K562 (cell line): Measurements from ENCODE around the gene AKR1A1. TPM values are rescaled to one million over a fixed set of nuclear protein-coding genes. Genes with fewer than 3 reads are reported as not detected.

Source experiments
- BHLHE40 ChIP-seq: IDR thresholded peaks from 2 replicates; pipeline ENCODE4 v1.6.1; 2011; ENCODE audit warnings: low read length, improper control_type of control experiment
- BRD9 ChIP-seq: fragments of 450-650 bp; IDR thresholded peaks from 2 replicates; pipeline ENCODE4 v1.6.1; 2018; ENCODE audit warnings: low read depth; ENCODE audit not compliant: partially characterized antibody
- DMBX1 ChIP-seq: fragments of 250-450 bp; sonication (Bioruptor Pico); IDR thresholded peaks from 2 replicates; pipeline ENCODE4 v1.8.0; 2022; ENCODE audit warnings: inconsistent platforms, mild to moderate bottlenecking, moderate library complexity, borderline replicate concordance
- ESRRA ChIP-seq: fragments of 450-650 bp; IDR thresholded peaks from 2 replicates; pipeline ENCODE4 v1.6.1; 2014; ENCODE audit warnings: low read depth, mild to moderate bottlenecking, moderate library complexity, borderline replicate concordance
- HCFC1 ChIP-seq: IDR thresholded peaks from 2 replicates; pipeline ENCODE4 v1.6.1; 2012; ENCODE audit warnings: low read depth, low read length, improper control_type of control experiment
- KLF16 ChIP-seq: IDR thresholded peaks from 2 replicates; pipeline ENCODE4 v1.6.1; 2016; ENCODE audit warnings: antibody characterized with exemption
- MEF2A ChIP-seq: IDR thresholded peaks from 2 replicates; pipeline ENCODE4 v1.6.1; 2011; ENCODE audit warnings: low read depth, mild to moderate bottlenecking, low read length, moderate library complexity; ENCODE audit not compliant: control insufficient read depth
- NBN ChIP-seq: fragments of 450-650 bp; IDR thresholded peaks from 2 replicates; pipeline ENCODE4 v1.6.1; 2016; ENCODE audit warnings: low read depth, mild to moderate bottlenecking
- NFIC ChIP-seq: fragments of 450-650 bp; IDR thresholded peaks from 2 replicates; pipeline ENCODE4 v1.6.1; 2017; ENCODE audit warnings: mild to moderate bottlenecking, inconsistent platforms
- RBM17 ChIP-seq: fragments of 200-400 bp; formaldehyde crosslinking; IDR thresholded peaks from 2 replicates; pipeline ENCODE4 v1.6.1; 2017; ENCODE audit warnings: low read depth, mild to moderate bottlenecking, low read length, borderline replicate concordance
- SMARCC2 ChIP-seq: fragments of 450-650 bp; IDR thresholded peaks from 2 replicates; pipeline ENCODE4 v1.6.1; 2017; ENCODE audit warnings: antibody characterized with exemption, moderate library complexity, mild to moderate bottlenecking, low read depth
- TEAD4 ChIP-seq, 2 experiments: sonication (generic) in 1 of 2; formaldehyde crosslinking in 1 of 2; IDR thresholded peaks; 2 replicates each; pipeline versions ENCODE4 v1.6.1 to v1.8.0; 2012 to 2022; ENCODE audit warnings: borderline replicate concordance in 1 of 2, inconsistent platforms in 1 of 2, low read length in 1 of 2, mild to moderate bottlenecking in 1 of 2, missing genetic modification reagents in 1 of 2
- ZNF121 ChIP-seq: sonication (generic); formaldehyde crosslinking; conservative IDR thresholded peaks from 2 replicates; pipeline ENCODE4 v1.8.0; 2022; ENCODE audit warnings: missing genetic modification reagents
- ZNF140 ChIP-seq: fragments of 250-450 bp; sonication (Bioruptor Pico); IDR thresholded peaks from 2 replicates; pipeline ENCODE4 v1.8.0; 2021; ENCODE audit warnings: moderate library complexity, mild to moderate bottlenecking, inconsistent platforms
- ZNF384 ChIP-seq: IDR thresholded peaks from 2 replicates; pipeline ENCODE4 v1.6.1; 2012; ENCODE audit warnings: low read depth, low read length, improper control_type of control experiment
- polyA plus RNA-seq, 8 experiments: library from polyadenylated mRNA; depleted of rRNA in 4 of 8; stranded (reverse) in 5 of 8; unstranded in 3 of 8; fragments of >200 nt; fragmentation: Nextera tagmentation in 2 of 8; fragmentation: Illumina TruSeq in 1 of 8; extraction: Ambion mirVana in 2 of 8; extraction: Trizol in 1 of 8; gene quantifications; 2 replicates each; pipeline versions ENCODE4 v1.2.1 to v1.2.3, GENCODE V29; 2011 to 2014; ENCODE audit warnings: inconsistent platforms in 1 of 8, missing spikeins in 1 of 8
- total RNA-seq, 7 experiments: library from RNA; depleted of rRNA in 6 of 7; stranded (reverse); fragments of >200 nt in 6 of 7; fragmentation: Illumina TruSeq in 2 of 7; extraction: Trizol in 2 of 7; gene quantifications; 2 replicates each; pipeline versions ENCODE4 v1.2.1 to v1.2.3, GENCODE V29; 2011 to 2021; ENCODE audit warnings: low replicate concordance in 1 of 7
- TF ChIP-seq, protein P1 (sequence below): fragments of 200-800 bp; sonication (Bioruptor generic); IDR thresholded peaks from 2 replicates; pipeline ENCODE4 v1.6.1; 2017; ENCODE audit warnings: missing genetic modification characterization, missing compliant biosample characterization
- TF ChIP-seq, protein P2 (sequence below), 3 experiments: IDR thresholded peaks in 2 of 3; conservative IDR thresholded peaks in 1 of 3; 2 replicates each; pipeline ENCODE4 v1.5.1; 2011 to 2012; ENCODE audit warnings: low read length in 3 of 3, mild to moderate bottlenecking in 3 of 3, control low read depth in 2 of 3, improper control_type of control experiment in 1 of 3, inconsistent platforms in 1 of 3, low read depth in 1 of 3, mixed read lengths in 1 of 3, moderate library complexity in 1 of 3; ENCODE audit not compliant: insufficient read depth in 2 of 3
- TF ChIP-seq, protein P3 (sequence below): fragments of 450-650 bp; formaldehyde crosslinking; IDR thresholded peaks from 2 replicates; pipeline ENCODE4 v1.4.0; 2020; ENCODE audit warnings: mild to moderate bottlenecking, mixed read lengths
- TF ChIP-seq, protein P4 (sequence below): sonication (generic); formaldehyde crosslinking; IDR thresholded peaks from 2 replicates; pipeline ENCODE4 v1.8.1; 2023; ENCODE audit warnings: mild to moderate bottlenecking, missing genetic modification reagents
- TF ChIP-seq, protein P5 (sequence below): sonication (generic); formaldehyde crosslinking; IDR thresholded peaks from 2 replicates; pipeline ENCODE4 v1.9.0; 2022; ENCODE audit warnings: mild to moderate bottlenecking, missing genetic modification reagents

AKR1A1 gene
- total and polyA plus RNA-seq, 9 of the 15 experiments (the other 6 are each of a cell fraction or from before 2014, with no cell fraction given): 68.6 to 211 (median 132) TPM

DNA sequence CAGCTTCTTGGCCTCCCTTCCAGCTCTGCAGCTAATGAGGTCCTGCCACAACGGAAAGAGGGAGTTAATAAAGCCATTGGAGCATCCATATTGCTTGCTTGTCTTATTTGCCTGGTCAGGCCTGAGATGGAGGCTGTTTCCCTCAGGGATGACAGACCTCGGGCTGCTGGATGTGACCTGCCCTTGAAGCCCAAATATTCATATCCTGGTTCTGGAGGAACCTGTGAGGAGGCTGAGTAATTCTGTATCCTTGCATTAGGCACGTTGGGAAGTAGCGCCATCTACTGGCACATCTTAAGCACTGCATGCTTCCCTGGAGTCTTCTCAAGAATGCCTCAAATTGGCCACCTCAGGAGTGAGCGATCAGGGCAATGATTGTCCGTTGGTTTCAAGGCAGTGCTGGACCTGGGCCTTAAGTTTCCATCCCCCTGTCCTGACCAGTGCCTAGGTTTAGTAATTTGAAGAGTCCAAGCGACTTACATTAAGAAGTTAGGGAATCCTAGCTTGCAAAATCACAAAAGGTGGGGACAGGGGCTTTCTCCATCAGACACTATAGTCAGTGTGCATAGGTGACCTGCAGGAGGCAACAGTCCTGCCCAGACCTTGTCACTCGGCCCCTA lies 19.4 kb downstream of the AKR1A1 start (continued):
- TF ChIP-seq, protein P1, sequence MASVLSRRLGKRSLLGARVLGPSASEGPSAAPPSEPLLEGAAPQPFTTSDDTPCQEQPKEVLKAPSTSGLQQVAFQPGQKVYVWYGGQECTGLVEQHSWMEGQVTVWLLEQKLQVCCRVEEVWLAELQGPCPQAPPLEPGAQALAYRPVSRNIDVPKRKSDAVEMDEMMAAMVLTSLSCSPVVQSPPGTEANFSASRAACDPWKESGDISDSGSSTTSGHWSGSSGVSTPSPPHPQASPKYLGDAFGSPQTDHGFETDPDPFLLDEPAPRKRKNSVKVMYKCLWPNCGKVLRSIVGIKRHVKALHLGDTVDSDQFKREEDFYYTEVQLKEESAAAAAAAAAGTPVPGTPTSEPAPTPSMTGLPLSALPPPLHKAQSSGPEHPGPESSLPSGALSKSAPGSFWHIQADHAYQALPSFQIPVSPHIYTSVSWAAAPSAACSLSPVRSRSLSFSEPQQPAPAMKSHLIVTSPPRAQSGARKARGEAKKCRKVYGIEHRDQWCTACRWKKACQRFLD (CRISPR knock-in tag): no peak
- peak; percentile 21 for TF ChIP-seq BRD9
- TF ChIP-seq ZNF140 (CRISPR knock-in tag): no peak
- no peak for TF ChIP-seq DMBX1 (CRISPR knock-in tag)
- TF ChIP-seq, protein P2, sequence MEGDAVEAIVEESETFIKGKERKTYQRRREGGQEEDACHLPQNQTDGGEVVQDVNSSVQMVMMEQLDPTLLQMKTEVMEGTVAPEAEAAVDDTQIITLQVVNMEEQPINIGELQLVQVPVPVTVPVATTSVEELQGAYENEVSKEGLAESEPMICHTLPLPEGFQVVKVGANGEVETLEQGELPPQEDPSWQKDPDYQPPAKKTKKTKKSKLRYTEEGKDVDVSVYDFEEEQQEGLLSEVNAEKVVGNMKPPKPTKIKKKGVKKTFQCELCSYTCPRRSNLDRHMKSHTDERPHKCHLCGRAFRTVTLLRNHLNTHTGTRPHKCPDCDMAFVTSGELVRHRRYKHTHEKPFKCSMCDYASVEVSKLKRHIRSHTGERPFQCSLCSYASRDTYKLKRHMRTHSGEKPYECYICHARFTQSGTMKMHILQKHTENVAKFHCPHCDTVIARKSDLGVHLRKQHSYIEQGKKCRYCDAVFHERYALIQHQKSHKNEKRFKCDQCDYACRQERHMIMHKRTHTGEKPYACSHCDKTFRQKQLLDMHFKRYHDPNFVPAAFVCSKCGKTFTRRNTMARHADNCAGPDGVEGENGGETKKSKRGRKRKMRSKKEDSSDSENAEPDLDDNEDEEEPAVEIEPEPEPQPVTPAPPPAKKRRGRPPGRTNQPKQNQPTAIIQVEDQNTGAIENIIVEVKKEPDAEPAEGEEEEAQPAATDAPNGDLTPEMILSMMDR (IDR thresholded peaks at IDR 0.05 in 2 of 3, conservative IDR thresholded peaks at IDR 0.05 in 1 of 3; ENCODE audit: insufficient read depth in 2 of 3, low read depth in 1 of 3, low read length in 3 of 3): peak; percentile 95 to 99 (median 98)
- 0 out of 2 replicates have a peak, but pooled peaks have one; percentile 20 for TF ChIP-seq KLF16
- peak; percentile 81 for TF ChIP-seq BHLHE40
- 0 out of 2 replicates have a peak, but pooled peaks have one; percentile 8 for TF ChIP-seq HCFC1
- TF ChIP-seq, protein P3, sequence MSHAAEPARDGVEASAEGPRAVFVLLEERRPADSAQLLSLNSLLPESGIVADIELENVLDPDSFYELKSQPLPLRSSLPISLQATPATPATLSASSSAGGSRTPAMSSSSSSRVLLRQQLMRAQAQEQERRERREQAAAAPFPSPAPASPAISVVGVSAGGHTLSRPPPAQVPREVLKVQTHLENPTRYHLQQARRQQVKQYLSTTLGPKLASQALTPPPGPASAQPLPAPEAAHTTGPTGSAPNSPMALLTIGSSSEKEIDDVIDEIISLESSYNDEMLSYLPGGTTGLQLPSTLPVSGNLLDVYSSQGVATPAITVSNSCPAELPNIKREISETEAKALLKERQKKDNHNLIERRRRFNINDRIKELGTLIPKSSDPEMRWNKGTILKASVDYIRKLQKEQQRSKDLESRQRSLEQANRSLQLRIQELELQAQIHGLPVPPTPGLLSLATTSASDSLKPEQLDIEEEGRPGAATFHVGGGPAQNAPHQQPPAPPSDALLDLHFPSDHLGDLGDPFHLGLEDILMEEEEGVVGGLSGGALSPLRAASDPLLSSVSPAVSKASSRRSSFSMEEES (CRISPR knock-in tag): no peak
- peak; percentile 34; the same call in 1 of the 2 replicates for TF ChIP-seq ESRRA
- 0 out of 2 replicates have a peak, but pooled peaks have one; percentile 35 for TF ChIP-seq ZNF384
- TF ChIP-seq, protein P4, sequence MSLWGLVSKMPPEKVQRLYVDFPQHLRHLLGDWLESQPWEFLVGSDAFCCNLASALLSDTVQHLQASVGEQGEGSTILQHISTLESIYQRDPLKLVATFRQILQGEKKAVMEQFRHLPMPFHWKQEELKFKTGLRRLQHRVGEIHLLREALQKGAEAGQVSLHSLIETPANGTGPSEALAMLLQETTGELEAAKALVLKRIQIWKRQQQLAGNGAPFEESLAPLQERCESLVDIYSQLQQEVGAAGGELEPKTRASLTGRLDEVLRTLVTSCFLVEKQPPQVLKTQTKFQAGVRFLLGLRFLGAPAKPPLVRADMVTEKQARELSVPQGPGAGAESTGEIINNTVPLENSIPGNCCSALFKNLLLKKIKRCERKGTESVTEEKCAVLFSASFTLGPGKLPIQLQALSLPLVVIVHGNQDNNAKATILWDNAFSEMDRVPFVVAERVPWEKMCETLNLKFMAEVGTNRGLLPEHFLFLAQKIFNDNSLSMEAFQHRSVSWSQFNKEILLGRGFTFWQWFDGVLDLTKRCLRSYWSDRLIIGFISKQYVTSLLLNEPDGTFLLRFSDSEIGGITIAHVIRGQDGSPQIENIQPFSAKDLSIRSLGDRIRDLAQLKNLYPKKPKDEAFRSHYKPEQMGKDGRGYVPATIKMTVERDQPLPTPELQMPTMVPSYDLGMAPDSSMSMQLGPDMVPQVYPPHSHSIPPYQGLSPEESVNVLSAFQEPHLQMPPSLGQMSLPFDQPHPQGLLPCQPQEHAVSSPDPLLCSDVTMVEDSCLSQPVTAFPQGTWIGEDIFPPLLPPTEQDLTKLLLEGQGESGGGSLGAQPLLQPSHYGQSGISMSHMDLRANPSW (CRISPR knock-in tag): peak; percentile 60; the same call in 1 of the 2 replicates
- no peak for TF ChIP-seq RBM17
- no peak for TF ChIP-seq SMARCC2
- no peak for TF ChIP-seq NFIC
- no peak for TF ChIP-seq MEF2A
- TF ChIP-seq, protein P5, sequence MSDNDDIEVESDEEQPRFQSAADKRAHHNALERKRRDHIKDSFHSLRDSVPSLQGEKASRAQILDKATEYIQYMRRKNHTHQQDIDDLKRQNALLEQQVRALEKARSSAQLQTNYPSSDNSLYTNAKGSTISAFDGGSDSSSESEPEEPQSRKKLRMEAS (CRISPR knock-in tag): peak; percentile 47
- TF ChIP-seq ZNF121 (CRISPR knock-in tag): no peak
- TF ChIP-seq NBN: 0 out of 2 replicates have a peak, but pooled peaks have one; percentile 41
- peak; percentile 52; the same call in 1 of the 2 replicates for TF ChIP-seq TEAD4 (IDR thresholded peaks at IDR 0.05; ENCODE audit: low read length)
- no peak for TF ChIP-seq TEAD4 (CRISPR knock-in tag; IDR thresholded peaks at IDR 0.05; ENCODE audit: borderline replicate concordance)
